Mucosa of descending colon (tissue), 3 donors: ENCODE results near the gene EFCAB5. TPM values are rescaled to one million over a fixed set of nuclear protein-coding genes. Genes with fewer than 3 reads are reported as not detected.
"Not testable (repeated sequence)": the region's sequence is repeated elsewhere in the genome, so short reads cannot be mapped to it uniquely, and the experiment has no call there.

Experiments used
- ATAC-seq: fragments of 200-7000 bp; cut with Tn5 transposase; one replicate; pipeline ENCODE4 v1.9.1; 2020; ENCODE audit warnings: mild to moderate bottlenecking, moderate library complexity
- DNase-seq, 3 donors: peaks; one replicate each; pipeline ENCODE4 v3.0.0-alpha.2; 2020
- H3K36me3 ChIP-seq: fragments of 200-600 bp; one replicate; pipeline ENCODE4 v1.8.0; 2021; ENCODE audit warnings: low read depth, mild to moderate bottlenecking
- H3K4me1 ChIP-seq: fragments of 200-600 bp; one replicate; pipeline ENCODE4 v1.8.0; 2021; ENCODE audit warnings: low read depth, mild to moderate bottlenecking
- H3K4me3 ChIP-seq: fragments of 200-600 bp; one replicate; pipeline ENCODE4 v1.8.0; 2021; ENCODE audit warnings: mild to moderate bottlenecking
- H3K9me3 ChIP-seq: fragments of 200-600 bp; one replicate; pipeline ENCODE4 v1.8.0; 2021; ENCODE audit warnings: mild to moderate bottlenecking
- intact Hi-C, 2 donors: fragments of 100-400 bp; cut with DNase I in 1 of 2; cut with micrococcal nuclease in 1 of 2; formaldehyde crosslinking; loops; one replicate each; pipeline versions ENCODE4 v1.11.0 to v1.11.1; 2022; cut with DNase I, micrococcal nuclease
- total RNA-seq, 3 donors: library from RNA; stranded (reverse); fragmentation: NEBNext Ultra II Directional in 2 of 3; extraction: Animal tissue kit (Norgen Biotek cat#: 25700) in 2 of 3; gene quantifications; one replicate each; pipeline versions ENCODE4 v1.2.1 to v1.2.4, GENCODE V29; 2021 to 2023
- TF ChIP-seq, protein P1 (sequence below): fragments of 200-600 bp; IDR thresholded peaks from one replicate; pipeline ENCODE4 v1.8.0; 2022; ENCODE audit warnings: antibody characterized with exemption, mild to moderate bottlenecking
- donor health status: DM: no; HTN: no; CAD: no; lungs with moderate emphysema.
- donor health status: DM: no; HTN: no; CAD: no.
- donor health status: DM: no; HTN: yes; CAD: no.

Gene EFCAB5
- total RNA-seq, 3 donors from 2014 or later = 1.0 to 4.1 (median 2.4) TPM

DNA sequence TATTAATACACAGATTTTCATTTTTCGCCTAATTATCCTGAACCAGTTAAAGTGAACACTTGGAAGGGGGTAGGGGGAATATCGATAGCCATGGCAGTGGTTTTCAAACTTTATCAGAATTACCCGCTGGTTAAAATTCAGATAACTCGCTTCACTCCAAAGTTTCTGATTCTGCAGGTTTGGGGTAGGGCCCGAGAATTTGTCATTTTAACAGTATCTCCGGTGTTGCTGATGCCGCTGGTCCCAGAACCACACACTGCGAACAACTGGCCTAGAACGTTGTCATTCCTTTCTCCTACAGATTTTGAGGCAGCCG is 174.9 kb downstream of the EFCAB5 start:
- intact Hi-C loops = no loop called here
- ATAC-seq = peak; percentile 16
- peaks cover 14% of the 10 kb centered on the region for H3K4me1 ChIP-seq

GRCh38 chr17:30116661-30117551 is 175.5 kb downstream of the EFCAB5 start, which contains the start of gene NSRP1:
TSS of gene NSRP1 (plus strand) at chr17:30116816. CDS start at chr17:30116844, 28 bp downstream.
- DNase-seq (peak; percentile 97 to 98 (median 97)), ATAC-seq (peak; percentile 97)
- H3K4me3 ChIP-seq = peak within 1 kb of the TSS; percentile 61
- H3K9me3 ChIP-seq = no peaks in the 10 kb centered on the region
- intact Hi-C loops = no loop called here
- TF ChIP-seq, protein P1, sequence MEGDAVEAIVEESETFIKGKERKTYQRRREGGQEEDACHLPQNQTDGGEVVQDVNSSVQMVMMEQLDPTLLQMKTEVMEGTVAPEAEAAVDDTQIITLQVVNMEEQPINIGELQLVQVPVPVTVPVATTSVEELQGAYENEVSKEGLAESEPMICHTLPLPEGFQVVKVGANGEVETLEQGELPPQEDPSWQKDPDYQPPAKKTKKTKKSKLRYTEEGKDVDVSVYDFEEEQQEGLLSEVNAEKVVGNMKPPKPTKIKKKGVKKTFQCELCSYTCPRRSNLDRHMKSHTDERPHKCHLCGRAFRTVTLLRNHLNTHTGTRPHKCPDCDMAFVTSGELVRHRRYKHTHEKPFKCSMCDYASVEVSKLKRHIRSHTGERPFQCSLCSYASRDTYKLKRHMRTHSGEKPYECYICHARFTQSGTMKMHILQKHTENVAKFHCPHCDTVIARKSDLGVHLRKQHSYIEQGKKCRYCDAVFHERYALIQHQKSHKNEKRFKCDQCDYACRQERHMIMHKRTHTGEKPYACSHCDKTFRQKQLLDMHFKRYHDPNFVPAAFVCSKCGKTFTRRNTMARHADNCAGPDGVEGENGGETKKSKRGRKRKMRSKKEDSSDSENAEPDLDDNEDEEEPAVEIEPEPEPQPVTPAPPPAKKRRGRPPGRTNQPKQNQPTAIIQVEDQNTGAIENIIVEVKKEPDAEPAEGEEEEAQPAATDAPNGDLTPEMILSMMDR = no peak
- H3K36me3 ChIP-seq = no peaks in the 10 kb centered on the region
- peaks cover 14% of the 10 kb centered on the region for H3K4me1 ChIP-seq

More for the DNA sequence above, 174.9 kb downstream of the EFCAB5 start:
- no peak for DNase-seq
- Histone ChIP-seq H3K9me3 (no peaks in the 10 kb centered on the region), H3K36me3 (no peaks in the 10 kb centered on the region), H3K4me3 (peak overlapping the region; percentile 61)
- TF ChIP-seq, protein P1 = no peak

GRCh38 chr17:30117675-30118081 is 176.2 kb downstream of the EFCAB5 start:
- Histone ChIP-seq H3K36me3 (no peaks in the 10 kb centered on the region), H3K9me3 (no peaks in the 10 kb centered on the region), H3K4me1 (peaks cover 14% of the 10 kb centered on the region), H3K4me3 (peak overlapping the region; percentile 61)
- ATAC-seq (no peak), DNase-seq (no peak)
- TF ChIP-seq, protein P1 = no peak
- intact Hi-C loops = no loop called here

GRCh38 chr17:30118635-30119034 is 177.2 kb downstream of the EFCAB5 start:
- H3K9me3 ChIP-seq, intact Hi-C loops, H3K36me3 ChIP-seq, DNase-seq, ATAC-seq, H3K4me3 ChIP-seq: not testable (repeated sequence)
- H3K4me1 ChIP-seq = peaks cover 10% of the 10 kb centered on the region

DNA sequence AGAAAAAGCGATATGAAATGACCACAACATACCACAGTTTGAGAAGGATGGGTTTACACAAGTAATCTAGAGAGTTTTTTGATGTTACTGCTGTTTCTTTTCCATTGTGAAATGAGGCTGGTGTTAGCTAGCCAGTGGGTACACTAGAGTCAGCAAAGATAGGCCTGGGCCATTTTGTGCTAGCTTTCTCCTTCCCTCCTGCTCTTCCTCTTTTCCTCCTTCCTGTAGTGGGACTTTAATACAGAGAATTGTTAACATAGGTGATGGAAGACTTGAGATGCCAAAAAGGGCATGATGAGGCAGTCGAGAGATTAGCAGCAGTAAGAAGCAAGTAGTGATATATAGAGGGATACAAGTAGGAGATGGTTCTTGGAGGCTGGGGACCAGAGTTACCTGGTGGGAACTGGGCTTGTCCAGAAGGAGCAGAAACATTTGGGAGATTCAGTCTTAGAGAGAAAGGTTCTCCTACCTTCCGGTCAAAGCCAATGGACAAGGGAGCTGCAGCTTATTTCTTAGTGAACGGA is 182.9 kb downstream of the EFCAB5 start:
- no peaks in the 10 kb centered on the region for H3K9me3 ChIP-seq
- H3K4me1 ChIP-seq = no peaks in the 10 kb centered on the region
- no peak for DNase-seq
- TF ChIP-seq, protein P1 = no peak
- no peaks in the 10 kb centered on the region for H3K36me3 ChIP-seq
- intact Hi-C loops = no loop called here
- H3K4me3 ChIP-seq = no peak overlapping the region
- ATAC-seq = no peak

DNA sequence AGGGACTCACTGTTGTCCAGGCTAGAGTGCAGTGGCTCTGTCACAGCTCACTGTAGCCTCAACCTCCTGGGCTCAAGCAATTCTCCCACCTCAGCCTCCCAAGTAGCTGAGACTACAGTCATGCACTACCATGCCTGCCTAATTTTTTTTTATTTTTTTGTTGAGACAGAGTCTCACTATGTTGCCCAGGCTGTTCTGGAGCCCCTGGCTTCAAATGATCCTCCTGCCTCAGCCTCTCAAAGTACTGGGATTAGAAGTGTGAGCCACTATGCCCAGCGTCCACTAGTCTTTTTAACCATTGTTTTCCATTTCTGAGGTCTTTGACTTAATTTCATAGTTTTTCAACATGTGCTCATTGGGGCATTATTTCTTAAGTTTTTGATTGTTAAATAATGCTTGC is 188.7 kb downstream of the EFCAB5 start:
- Histone ChIP-seq H3K4me1 (no peaks in the 10 kb centered on the region), H3K9me3 (no peaks in the 10 kb centered on the region), H3K36me3 (no peaks in the 10 kb centered on the region), H3K4me3 (no peak overlapping the region)
- intact Hi-C loops = no loop called here
- TF ChIP-seq, protein P1 = no peak
- ATAC-seq (no peak), DNase-seq (no peak)
